GM19455 (cell line): ENCODE measurements around the gene GLRX5.
"Not testable (repeated sequence)": the region's sequence is repeated elsewhere in the genome, so short reads cannot be mapped to it uniquely, and the experiment has no call there.

Source experiments
- ATAC-seq: cut with Tn5 transposase; IDR thresholded peaks from one replicate; pipeline ENCODE4 v1.9.1; 2021; ENCODE audit not compliant: unreplicated experiment

GLRX5 gene

GRCh38 chr14:95498622-95499353, 36.1 kb upstream of the GLRX5 start:
- ATAC-seq, result no peak

GRCh38 chr14:95499354-95499750, 35.5 kb upstream of the GLRX5 start:
- ATAC-seq, result no peak

GRCh38 chr14:95500201-95500681, 34.6 kb upstream of the GLRX5 start:
- ATAC-seq, result no peak

- no peak for ATAC-seq
These were observed 34.0 kb upstream of the GLRX5 start for GRCh38 chr14:95500772-95501401.

- no peak for ATAC-seq
These were observed 32.4 kb upstream of the GLRX5 start for GRCh38 chr14:95502381-95502950.

GRCh38 chr14:95503365-95504134, 31.3 kb upstream of the GLRX5 start:
- ATAC-seq, result peak; percentile 58

- peak; percentile 38 for ATAC-seq
These were observed 30.5 kb upstream of the GLRX5 start for GRCh38 chr14:95504135-95505029.

GRCh38 chr14:95505030-95505589, 29.7 kb upstream of the GLRX5 start:
- ATAC-seq, result no peak

- ATAC-seq, result no peak
These were observed 27.7 kb upstream of the GLRX5 start for GRCh38 chr14:95507174-95507573.

- no peak for ATAC-seq
These were observed 27.1 kb upstream of the GLRX5 start for GRCh38 chr14:95507701-95508103.

- ATAC-seq, result no peak
These were observed 26.5 kb upstream of the GLRX5 start for GRCh38 chr14:95508377-95508776.

GRCh38 chr14:95509495-95509894, 25.4 kb upstream of the GLRX5 start:
- no peak for ATAC-seq

- not testable (repeated sequence) for ATAC-seq
These were observed 24.5 kb upstream of the GLRX5 start for GRCh38 chr14:95510344-95510743.

GRCh38 chr14:95510804-95511203, 24.0 kb upstream of the GLRX5 start:
- no peak for ATAC-seq

GRCh38 chr14:95511687-95512086, 23.2 kb upstream of the GLRX5 start:
- ATAC-seq, result no peak

GRCh38 chr14:95513291-95513690, 21.6 kb upstream of the GLRX5 start:
- no peak for ATAC-seq

- no peak for ATAC-seq
These were observed 20.4 kb upstream of the GLRX5 start for GRCh38 chr14:95514131-95515079.

GRCh38 chr14:95515080-95515489, 19.8 kb upstream of the GLRX5 start:
- no peak for ATAC-seq
